PC-9 (cell line): ENCODE data around the gene CPD.

ENCODE experiments used
- EZH2 ChIP-seq: fragments of 200-600 bp; sonication (generic); IDR thresholded peaks from 2 replicates; pipeline ENCODE4 v1.8.0; 2017; ENCODE audit warnings: antibody characterized with exemption, low read depth
- TF ChIP-seq, protein P1 (sequence below): fragments of 200-600 bp; sonication (generic); conservative IDR thresholded peaks from 2 replicates; pipeline ENCODE4 v1.6.1; 2017; ENCODE audit warnings: mixed run types, antibody characterized with exemption, mild to moderate bottlenecking, moderate library complexity

- TF ChIP-seq, protein P1, sequence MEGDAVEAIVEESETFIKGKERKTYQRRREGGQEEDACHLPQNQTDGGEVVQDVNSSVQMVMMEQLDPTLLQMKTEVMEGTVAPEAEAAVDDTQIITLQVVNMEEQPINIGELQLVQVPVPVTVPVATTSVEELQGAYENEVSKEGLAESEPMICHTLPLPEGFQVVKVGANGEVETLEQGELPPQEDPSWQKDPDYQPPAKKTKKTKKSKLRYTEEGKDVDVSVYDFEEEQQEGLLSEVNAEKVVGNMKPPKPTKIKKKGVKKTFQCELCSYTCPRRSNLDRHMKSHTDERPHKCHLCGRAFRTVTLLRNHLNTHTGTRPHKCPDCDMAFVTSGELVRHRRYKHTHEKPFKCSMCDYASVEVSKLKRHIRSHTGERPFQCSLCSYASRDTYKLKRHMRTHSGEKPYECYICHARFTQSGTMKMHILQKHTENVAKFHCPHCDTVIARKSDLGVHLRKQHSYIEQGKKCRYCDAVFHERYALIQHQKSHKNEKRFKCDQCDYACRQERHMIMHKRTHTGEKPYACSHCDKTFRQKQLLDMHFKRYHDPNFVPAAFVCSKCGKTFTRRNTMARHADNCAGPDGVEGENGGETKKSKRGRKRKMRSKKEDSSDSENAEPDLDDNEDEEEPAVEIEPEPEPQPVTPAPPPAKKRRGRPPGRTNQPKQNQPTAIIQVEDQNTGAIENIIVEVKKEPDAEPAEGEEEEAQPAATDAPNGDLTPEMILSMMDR: no peak
- TF ChIP-seq EZH2: no peak
These were observed 45.0 kb upstream of the CPD start, which contains the start of gene TMIGD1 for GRCh38 chr17:30333503-30334360.
